Lower lobe of right lung (tissue), 2 donors: ENCODE data around the gene MAP3K20. TPM values are rescaled to one million over a fixed set of nuclear protein-coding genes. Genes with fewer than 3 reads are reported as not detected.

Source experiments
- ATAC-seq, 2 donors: fragments of 200-7000 bp; cut with Tn5 transposase; one replicate each; pipeline ENCODE4 v1.9.1; 2020 to 2022; ENCODE audit warnings: mild to moderate bottlenecking in 2 of 2, moderate library complexity in 2 of 2
- DNase-seq: peaks from one replicate; pipeline ENCODE4 v3.0.0-alpha.2; 2020
- H3K27ac ChIP-seq: fragments of 200-600 bp; one replicate; pipeline ENCODE4 v1.8.0; 2022
- H3K27me3 ChIP-seq: fragments of 200-600 bp; one replicate; pipeline ENCODE4 v1.8.0; 2022; ENCODE audit warnings: low read depth
- H3K36me3 ChIP-seq: fragments of 200-600 bp; one replicate; pipeline ENCODE4 v1.8.0; 2022; ENCODE audit warnings: mild to moderate bottlenecking
- H3K4me1 ChIP-seq: fragments of 200-600 bp; one replicate; pipeline ENCODE4 v1.8.0; 2022
- H3K4me3 ChIP-seq: fragments of 200-600 bp; one replicate; pipeline ENCODE4 v1.8.0; 2022; ENCODE audit warnings: mild to moderate bottlenecking
- H3K9me3 ChIP-seq: fragments of 200-600 bp; one replicate; pipeline ENCODE4 v1.8.0; 2022
- intact Hi-C: fragments of 100-400 bp; cut with DNase I; formaldehyde crosslinking; loops from one replicate; pipeline ENCODE4 v1.11.0; 2022
- total RNA-seq: library from RNA; stranded (reverse); fragmentation: NEBNext Ultra II Directional; extraction: Animal tissue kit (Norgen Biotek cat#: 25700); gene quantifications from one replicate; pipeline ENCODE4 v1.2.1, GENCODE V29; 2021
- TF ChIP-seq, protein P1 (sequence below): fragments of 200-600 bp; IDR thresholded peaks from one replicate; pipeline ENCODE4 v1.8.0; 2022; ENCODE audit warnings: antibody characterized with exemption, mild to moderate bottlenecking
- donor health status: DM: no; HTN: yes; CAD: no; lungs with severe emphysema.

Gene MAP3K20
- total RNA-seq, 1 donor from 2014 or later, result 40.8 TPM

DNA sequence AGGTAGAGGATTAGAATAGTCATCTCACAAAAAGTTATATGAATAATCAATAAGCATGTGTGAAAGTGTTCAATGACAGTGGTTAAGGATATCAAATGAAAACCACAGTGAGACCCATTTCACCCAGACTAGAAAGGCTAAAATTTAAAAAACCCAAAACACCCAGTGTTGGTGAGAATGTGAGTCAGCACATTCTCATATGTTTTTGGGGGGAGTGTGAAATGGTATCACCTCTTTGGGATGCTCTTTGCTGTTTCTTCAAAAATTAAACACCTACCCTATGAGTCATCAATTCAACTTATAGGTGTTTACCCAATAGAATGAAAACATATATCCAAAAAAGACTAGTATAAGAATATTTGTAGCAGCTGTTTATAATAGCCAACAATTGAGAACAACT is 69.8 kb downstream of the MAP3K20 start:
- H3K36me3 ChIP-seq, result no peaks in the 10 kb centered on the region
- no peak overlapping the region for H3K4me3 ChIP-seq
- no peaks in the 10 kb centered on the region for H3K4me1 ChIP-seq
- no peak overlapping the region for H3K27ac ChIP-seq
- intact Hi-C loops, result no loop called here
- H3K9me3 ChIP-seq, result no peaks in the 10 kb centered on the region
- H3K27me3 ChIP-seq, result no peaks in the 10 kb centered on the region
- ATAC-seq, result no peak
- DNase-seq, result no peak
- TF ChIP-seq, protein P1, sequence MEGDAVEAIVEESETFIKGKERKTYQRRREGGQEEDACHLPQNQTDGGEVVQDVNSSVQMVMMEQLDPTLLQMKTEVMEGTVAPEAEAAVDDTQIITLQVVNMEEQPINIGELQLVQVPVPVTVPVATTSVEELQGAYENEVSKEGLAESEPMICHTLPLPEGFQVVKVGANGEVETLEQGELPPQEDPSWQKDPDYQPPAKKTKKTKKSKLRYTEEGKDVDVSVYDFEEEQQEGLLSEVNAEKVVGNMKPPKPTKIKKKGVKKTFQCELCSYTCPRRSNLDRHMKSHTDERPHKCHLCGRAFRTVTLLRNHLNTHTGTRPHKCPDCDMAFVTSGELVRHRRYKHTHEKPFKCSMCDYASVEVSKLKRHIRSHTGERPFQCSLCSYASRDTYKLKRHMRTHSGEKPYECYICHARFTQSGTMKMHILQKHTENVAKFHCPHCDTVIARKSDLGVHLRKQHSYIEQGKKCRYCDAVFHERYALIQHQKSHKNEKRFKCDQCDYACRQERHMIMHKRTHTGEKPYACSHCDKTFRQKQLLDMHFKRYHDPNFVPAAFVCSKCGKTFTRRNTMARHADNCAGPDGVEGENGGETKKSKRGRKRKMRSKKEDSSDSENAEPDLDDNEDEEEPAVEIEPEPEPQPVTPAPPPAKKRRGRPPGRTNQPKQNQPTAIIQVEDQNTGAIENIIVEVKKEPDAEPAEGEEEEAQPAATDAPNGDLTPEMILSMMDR, result no peak

DNA sequence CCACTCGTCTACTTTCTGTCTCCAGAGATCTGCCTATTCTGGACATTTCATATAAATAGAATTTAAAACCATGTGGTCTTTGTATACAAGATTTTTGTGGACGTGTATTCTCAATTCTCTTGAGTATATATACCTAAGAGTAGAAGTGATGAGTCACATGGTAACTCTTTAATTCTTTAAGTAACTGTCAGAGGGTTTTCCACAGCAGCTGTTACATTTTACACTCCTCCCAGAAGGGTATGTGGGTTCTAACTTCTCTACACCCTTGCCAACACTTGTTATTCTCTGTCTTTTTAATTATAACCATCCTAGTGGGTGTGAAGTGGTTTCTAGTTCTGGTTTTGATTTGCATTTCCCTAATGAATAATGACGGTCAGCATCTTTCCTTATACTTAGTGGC is 70.9 kb downstream of the MAP3K20 start:
- Histone ChIP-seq H3K27me3 (no peaks in the 10 kb centered on the region), H3K4me3 (no peak overlapping the region), H3K36me3 (no peaks in the 10 kb centered on the region), H3K4me1 (no peaks in the 10 kb centered on the region), H3K9me3 (no peaks in the 10 kb centered on the region), H3K27ac (no peak overlapping the region)
- TF ChIP-seq, protein P1, result no peak
- intact Hi-C loops, result no loop called here
- ATAC-seq, result no peak
- no peak for DNase-seq

DNA sequence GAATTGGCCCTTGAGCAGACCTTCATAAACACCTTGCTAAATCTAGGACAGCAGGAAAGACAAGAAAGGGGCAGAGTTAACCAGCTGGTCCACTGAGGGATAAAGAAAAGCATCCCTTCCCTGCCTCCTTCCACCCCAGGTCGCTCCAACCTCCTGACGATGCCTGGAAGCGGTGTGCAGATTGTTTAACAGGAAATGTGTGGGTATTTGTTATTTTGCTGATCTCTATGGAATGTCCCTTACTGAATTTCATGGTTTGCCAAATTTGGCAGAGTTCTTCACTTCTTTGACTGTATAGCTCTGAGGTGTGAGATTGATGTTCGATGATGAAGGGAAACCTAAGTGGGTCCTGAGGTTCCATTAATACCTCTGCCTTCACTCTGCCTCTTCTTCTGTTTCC is 72.9 kb downstream of the MAP3K20 start:
- Histone ChIP-seq H3K27ac (no peak overlapping the region), H3K9me3 (no peaks in the 10 kb centered on the region), H3K4me1 (no peaks in the 10 kb centered on the region), H3K4me3 (no peak overlapping the region), H3K27me3 (no peaks in the 10 kb centered on the region), H3K36me3 (no peaks in the 10 kb centered on the region)
- intact Hi-C loops, result no loop called here
- DNase-seq, result no peak
- TF ChIP-seq, protein P1, result no peak
- peak in 1 of 2 donors; percentile 12 for ATAC-seq

DNA sequence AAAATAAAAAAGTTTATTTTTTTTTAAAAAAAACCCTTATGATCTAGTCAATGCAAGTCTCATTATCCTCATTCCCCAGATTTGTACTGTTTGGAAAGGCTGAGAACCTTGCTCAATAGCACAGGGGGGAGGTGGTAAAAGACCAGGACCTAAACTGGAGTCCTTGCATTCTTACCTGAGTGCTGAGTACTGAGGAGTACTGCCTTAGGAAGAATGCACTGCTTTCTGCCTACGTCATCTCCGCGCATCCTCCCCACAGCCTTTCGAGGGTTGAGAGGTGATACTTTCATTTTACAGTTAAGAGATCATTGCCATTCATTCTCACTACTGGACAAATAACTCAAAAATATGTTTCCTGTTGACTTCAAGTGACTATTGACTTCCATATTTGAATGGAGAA is 73.8 kb downstream of the MAP3K20 start:
- Histone ChIP-seq H3K9me3 (no peaks in the 10 kb centered on the region), H3K27ac (no peak overlapping the region), H3K36me3 (no peaks in the 10 kb centered on the region), H3K4me3 (no peak overlapping the region), H3K27me3 (no peaks in the 10 kb centered on the region), H3K4me1 (no peaks in the 10 kb centered on the region)
- TF ChIP-seq, protein P1, result no peak
- DNase-seq, result no peak
- intact Hi-C loops, result no loop called here
- peak; percentile 43 to 45 for ATAC-seq

DNA sequence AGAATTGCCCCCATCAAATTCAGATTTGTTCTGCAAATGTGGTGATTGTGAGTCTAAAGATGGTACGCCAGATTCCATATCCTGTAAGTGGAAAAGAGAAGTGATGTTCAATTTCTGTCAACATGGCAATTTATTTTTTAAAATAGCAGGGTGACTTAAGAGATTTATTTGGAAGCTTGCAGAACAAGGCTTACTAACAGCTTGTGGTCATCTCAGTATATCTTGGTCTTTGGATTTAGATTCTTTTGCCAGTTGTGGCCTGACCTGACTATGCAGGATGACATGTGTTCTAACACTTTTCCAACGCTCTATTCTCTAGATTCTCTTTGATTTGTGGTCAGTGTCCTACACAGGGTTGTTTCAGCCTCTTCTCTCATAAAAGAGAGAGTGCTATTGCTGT is 74.4 kb downstream of the MAP3K20 start:
- DNase-seq, result no peak
- H3K27me3 ChIP-seq, result no peaks in the 10 kb centered on the region
- no peaks in the 10 kb centered on the region for H3K36me3 ChIP-seq
- H3K4me1 ChIP-seq, result no peaks in the 10 kb centered on the region
- H3K4me3 ChIP-seq, result no peak overlapping the region
- TF ChIP-seq, protein P1, result no peak
- intact Hi-C loops, result no loop called here
- ATAC-seq, result no peak
- no peaks in the 10 kb centered on the region for H3K9me3 ChIP-seq
- H3K27ac ChIP-seq, result no peak overlapping the region

DNA sequence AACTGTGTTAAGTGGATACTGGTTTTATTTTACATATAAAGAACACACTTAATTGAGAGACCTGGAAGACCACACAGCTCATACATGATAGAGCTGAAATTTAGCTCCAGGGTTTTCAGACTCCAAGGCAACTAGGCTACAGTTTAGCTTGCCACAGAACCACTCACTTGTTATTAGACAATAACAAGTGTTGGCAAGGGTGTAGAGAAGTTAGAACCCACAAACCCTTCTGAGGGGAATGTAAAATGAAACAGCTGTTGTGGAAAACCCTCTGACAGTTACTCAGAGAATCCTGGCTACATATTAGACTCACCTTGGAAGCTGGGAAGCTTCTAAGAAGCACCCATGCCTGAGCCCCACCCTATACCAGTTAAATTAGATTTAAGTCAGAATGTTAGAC is 75.3 kb downstream of the MAP3K20 start:
- Histone ChIP-seq H3K36me3 (no peaks in the 10 kb centered on the region), H3K27ac (no peak overlapping the region), H3K4me3 (no peak overlapping the region), H3K4me1 (no peaks in the 10 kb centered on the region), H3K27me3 (no peaks in the 10 kb centered on the region), H3K9me3 (no peaks in the 10 kb centered on the region)
- DNase-seq (no peak), ATAC-seq (no peak)
- TF ChIP-seq, protein P1, result no peak
- intact Hi-C loops, result no loop called here
